Nephron (organoid): ENCODE results near the gene FBXO10.

Experiments used
- H3K27ac Mint-ChIP-seq, 3 experiments: 2 replicates each; pipeline ENCODE4 v1.8.0; 2020; ENCODE audit warnings: mixed read lengths in 3 of 3, mild to moderate bottlenecking in 2 of 3, moderate library complexity in 1 of 3
- H3K27me3 Mint-ChIP-seq: 2 replicates; pipeline ENCODE4 v1.8.0; 2021; ENCODE audit warnings: low read depth, mild to moderate bottlenecking, moderate library complexity, mixed read lengths
- H3K36me3 Mint-ChIP-seq: 2 replicates; pipeline ENCODE4 v1.8.0; 2020; ENCODE audit warnings: low read depth, mixed read lengths
- H3K4me1 Mint-ChIP-seq: 2 replicates; pipeline ENCODE4 v1.8.0; 2020; ENCODE audit warnings: mixed read lengths
- H3K4me3 Mint-ChIP-seq, 3 experiments: 2 replicates each; pipeline ENCODE4 v1.8.0; 2020; ENCODE audit warnings: mild to moderate bottlenecking in 3 of 3, mixed read lengths in 3 of 3, moderate library complexity in 2 of 3
- H3K9me3 Mint-ChIP-seq: 2 replicates; pipeline ENCODE4 v1.8.0; 2020; ENCODE audit warnings: mixed read lengths
- CTCF ChIP-seq, 3 experiments: fragments of 200-600 bp; sonication (generic); IDR thresholded peaks; one replicate each; pipeline ENCODE4 v1.5.0; 2021; ENCODE audit warnings: antibody characterized with exemption in 3 of 3; ENCODE audit not compliant: unreplicated experiment in 3 of 3

The FBXO10 gene

GRCh38 chr9:37571282-37571681 is 4.9 kb downstream of the FBXO10 start:
- no peak overlapping the region for H3K4me3 Mint-ChIP-seq
- H3K9me3 Mint-ChIP-seq: no peaks in the 10 kb centered on the region
- peaks cover 22% of the 10 kb centered on the region for H3K36me3 Mint-ChIP-seq
- no peak for TF ChIP-seq CTCF (IDR thresholded peaks at IDR 0.05; ENCODE audit: unreplicated experiment in 3 of 3)
- peak overlapping the region in 1 of 3 experiments; percentile 24 for H3K27ac Mint-ChIP-seq
- no peaks in the 10 kb centered on the region for H3K27me3 Mint-ChIP-seq
- peaks cover 51% of the 10 kb centered on the region for H3K4me1 Mint-ChIP-seq

- no peak for TF ChIP-seq CTCF (IDR thresholded peaks at IDR 0.05; ENCODE audit: unreplicated experiment in 3 of 3)
- no peak overlapping the region for H3K4me3 Mint-ChIP-seq
- H3K27ac Mint-ChIP-seq: peak overlapping the region in 1 of 3 experiments; percentile 65
- H3K36me3 Mint-ChIP-seq: peaks cover 57% of the 10 kb centered on the region
- no peaks in the 10 kb centered on the region for H3K27me3 Mint-ChIP-seq
- peaks cover 9% of the 10 kb centered on the region for H3K9me3 Mint-ChIP-seq
- peaks cover 14% of the 10 kb centered on the region for H3K4me1 Mint-ChIP-seq
These were observed 9.5 kb downstream of the FBXO10 start for GRCh38 chr9:37566716-37567115.

DNA sequence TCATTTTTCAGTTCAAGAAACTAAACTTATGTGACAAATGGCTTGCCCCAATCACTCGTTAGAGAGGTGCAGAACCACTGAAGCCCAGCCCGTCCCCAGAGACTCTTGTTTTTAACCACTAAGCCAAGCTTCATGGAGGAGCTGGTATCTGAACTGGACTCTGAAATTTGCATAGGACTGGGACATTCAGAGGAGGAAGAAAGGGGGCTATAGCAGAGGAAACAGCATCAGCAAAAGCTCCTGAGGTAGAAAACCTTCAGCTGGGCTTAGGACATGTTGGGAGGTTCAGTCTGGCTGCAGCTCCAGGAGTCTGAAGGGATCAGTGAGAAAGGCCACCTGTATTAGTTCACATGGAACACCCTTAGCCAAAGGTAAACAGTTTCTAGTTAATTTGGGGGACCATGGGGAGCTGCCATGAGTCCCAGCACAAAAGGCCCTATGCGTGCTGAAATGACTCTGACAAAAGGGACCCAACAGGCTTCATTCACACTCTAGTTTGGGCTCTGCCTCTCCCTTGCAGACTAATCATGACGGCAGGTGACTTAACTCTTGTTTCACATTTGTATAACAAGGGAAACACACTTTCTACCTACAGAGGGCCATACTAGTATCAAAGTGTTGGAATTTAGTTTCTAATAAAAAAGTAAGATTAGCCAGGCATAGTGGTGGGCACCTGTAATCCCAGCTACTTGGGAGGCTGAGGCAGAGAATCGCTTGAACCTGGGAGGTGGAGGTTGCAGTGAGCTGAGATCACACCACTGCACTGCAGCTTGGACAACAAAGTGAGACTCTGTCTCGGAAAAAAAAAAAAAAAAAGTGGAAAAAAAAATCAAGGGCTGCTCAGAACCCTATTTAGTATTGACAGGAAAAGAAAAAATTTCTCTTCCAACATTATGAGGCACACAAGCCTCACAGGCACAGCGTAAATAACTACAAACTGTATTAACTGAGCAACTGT is 10.2 kb downstream of the FBXO10 start:
- Mint-ChIP-seq H3K27me3 (no peaks in the 10 kb centered on the region), H3K4me1 (peaks cover 8% of the 10 kb centered on the region), H3K36me3 (peaks cover 58% of the 10 kb centered on the region), H3K27ac (peak overlapping the region in 1 of 3 experiments; percentile 65), H3K9me3 (peaks cover 9% of the 10 kb centered on the region), H3K4me3 (no peak overlapping the region)
- no peak for TF ChIP-seq CTCF (IDR thresholded peaks at IDR 0.05; ENCODE audit: unreplicated experiment in 3 of 3)

GRCh38 chr9:37564916-37565315 is 11.3 kb downstream of the FBXO10 start:
- Mint-ChIP-seq H3K9me3 (peaks cover 9% of the 10 kb centered on the region), H3K27me3 (no peaks in the 10 kb centered on the region), H3K36me3 (peaks cover 54% of the 10 kb centered on the region), H3K4me3 (no peak overlapping the region), H3K4me1 (peaks cover 8% of the 10 kb centered on the region), H3K27ac (no peak overlapping the region)
- no peak for TF ChIP-seq CTCF (IDR thresholded peaks at IDR 0.05; ENCODE audit: unreplicated experiment in 3 of 3)

- H3K27ac Mint-ChIP-seq: no peak overlapping the region
- peaks cover 9% of the 10 kb centered on the region for H3K9me3 Mint-ChIP-seq
- peaks cover 8% of the 10 kb centered on the region for H3K4me1 Mint-ChIP-seq
- no peak overlapping the region for H3K4me3 Mint-ChIP-seq
- TF ChIP-seq CTCF (IDR thresholded peaks at IDR 0.05; ENCODE audit: unreplicated experiment in 3 of 3): no peak
- no peaks in the 10 kb centered on the region for H3K27me3 Mint-ChIP-seq
- H3K36me3 Mint-ChIP-seq: peaks cover 63% of the 10 kb centered on the region
These were observed 12.2 kb downstream of the FBXO10 start for GRCh38 chr9:37563806-37564513.
